Right ventricle myocardium inferior (tissue), 1 donor: Measurements from ENCODE around the gene IMMP2L. TPM values are rescaled to one million over a fixed set of nuclear protein-coding genes. Genes with fewer than 3 reads are reported as not detected.

Experiments
- ATAC-seq: fragments of 200-7000 bp; cut with Tn5 transposase; one replicate; pipeline ENCODE4 v1.9.1; 2020; ENCODE audit warnings: mild to moderate bottlenecking, moderate library complexity
- DNase-seq: peaks from one replicate; pipeline ENCODE4 v3.0.0; 2021; ENCODE audit errors: missing footprints
- intact Hi-C: fragments of 100-400 bp; cut with DNase I; formaldehyde crosslinking; loops from one replicate; pipeline ENCODE4 v1.11.0; 2022
- total RNA-seq: library from RNA; stranded (reverse); fragmentation: NEBNext Ultra II Directional; extraction: Animal tissue kit (Norgen Biotek cat#: 25700); gene quantifications from one replicate; pipeline ENCODE4 v1.2.1, GENCODE V29; 2021
- donor health status: DM: no; HTN: yes; CAD: no; lungs with severe emphysema.

Gene IMMP2L
- total RNA-seq, 1 donor from 2014 or later: 14.3 TPM

DNA sequence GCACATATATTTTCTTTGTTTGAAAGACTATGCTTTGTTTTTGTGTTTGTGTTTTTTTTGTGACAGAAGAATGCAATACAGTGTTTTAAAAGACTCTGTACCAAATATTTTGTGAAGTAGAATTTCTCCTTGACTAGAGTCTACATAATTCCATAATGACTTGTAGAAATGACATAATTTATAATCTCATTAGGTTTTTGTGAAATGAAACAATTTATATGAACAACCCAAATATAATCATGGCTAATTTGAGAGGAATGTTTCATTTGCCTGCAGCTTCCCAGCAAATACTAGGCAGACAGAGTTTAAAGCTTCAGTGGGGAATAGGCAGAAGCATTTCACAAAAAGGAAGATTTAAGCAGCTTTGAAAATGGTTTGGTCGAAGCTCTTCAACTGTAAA lies 686.9 kb downstream of the IMMP2L start:
- no peak for ATAC-seq

DNA sequence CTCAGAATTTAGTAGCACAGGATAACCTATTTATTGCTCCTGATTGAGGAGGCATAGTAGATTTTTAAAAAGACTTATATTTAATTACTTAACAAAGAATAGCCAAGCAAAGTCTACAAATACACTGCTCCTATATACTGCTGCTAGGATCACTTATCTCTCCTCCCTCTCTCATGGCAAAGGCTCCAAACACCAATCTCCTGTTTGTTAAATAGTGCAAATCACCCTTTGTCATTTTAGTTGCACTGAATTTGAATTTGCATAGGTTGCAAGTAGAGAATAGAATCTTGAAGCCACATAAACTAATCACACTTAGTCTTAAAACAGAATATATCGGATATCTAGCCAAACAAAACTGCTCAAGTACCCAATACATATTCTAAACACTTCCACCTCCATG lies 690.4 kb downstream of the IMMP2L start:
- no peak for ATAC-seq
- intact Hi-C loops: no loop called here
- DNase-seq: no peak

More for the DNA sequence above, 686.9 kb downstream of the IMMP2L start:
- no peak for DNase-seq
- intact Hi-C loops: no loop called here

DNA sequence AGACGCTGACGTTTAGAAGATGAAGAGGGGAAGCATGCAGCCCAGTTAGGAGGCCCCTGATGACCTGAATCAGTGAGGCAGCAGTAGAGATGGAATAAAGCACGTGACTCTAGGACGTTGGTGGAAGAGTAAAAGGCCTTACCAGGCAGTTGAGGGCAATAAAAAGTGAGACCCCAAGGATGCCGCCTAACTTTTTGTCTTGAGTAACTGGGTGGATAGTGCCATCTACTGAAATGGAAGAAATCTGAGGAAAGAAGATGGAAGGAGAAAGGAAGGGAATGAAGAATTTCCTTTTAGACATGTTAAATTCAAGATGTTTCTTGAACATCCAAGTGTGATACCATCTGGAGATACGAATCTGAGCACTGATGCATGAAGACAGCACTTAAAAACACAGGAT lies 691.4 kb downstream of the IMMP2L start:
- intact Hi-C loops: no loop called here
- DNase-seq (no peak), ATAC-seq (no peak)

GRCh38 chr7:110868458-110868857 lies 693.8 kb downstream of the IMMP2L start:
- DNase-seq (no peak), ATAC-seq (no peak)
- intact Hi-C loops: no loop called here

DNA sequence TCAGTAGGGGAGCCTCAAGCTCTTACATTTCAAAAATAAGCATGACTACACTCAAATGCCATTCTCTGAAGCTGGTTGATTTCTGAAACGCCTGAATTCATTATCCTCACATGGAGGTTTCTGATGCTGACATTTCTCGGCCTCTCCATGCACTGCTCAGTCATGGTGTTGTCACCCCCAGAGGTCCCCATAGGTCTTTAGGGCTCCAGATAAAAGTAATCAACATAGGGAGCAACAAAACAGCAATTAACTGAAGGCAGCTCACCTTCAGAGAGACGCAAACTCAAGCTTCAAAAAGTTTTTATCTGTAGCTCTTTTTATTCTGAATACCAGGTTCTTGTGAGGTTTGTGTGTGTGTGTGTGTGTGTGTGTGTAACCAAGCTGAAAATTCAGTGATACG lies 694.5 kb downstream of the IMMP2L start:
- intact Hi-C loops: no loop called here
- no peak for ATAC-seq
- DNase-seq: no peak

DNA sequence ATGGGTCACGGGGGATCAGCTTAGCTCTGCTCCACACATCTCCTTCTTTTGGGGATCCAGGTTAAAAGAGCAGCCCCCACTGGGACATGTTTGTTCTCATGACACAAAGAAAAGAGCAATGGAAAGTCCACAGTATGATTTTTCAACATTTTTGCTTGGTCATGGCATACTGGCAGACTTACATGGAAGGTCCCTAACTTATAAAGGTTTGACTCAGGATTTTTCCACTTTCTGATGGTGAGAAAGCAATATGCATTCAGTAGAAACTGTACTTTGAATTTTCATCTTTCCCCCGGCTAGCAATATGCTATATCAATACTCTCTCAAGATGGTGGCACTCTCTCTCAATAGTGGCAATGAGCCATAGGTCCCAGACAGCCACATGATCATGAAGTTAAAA lies 699.0 kb downstream of the IMMP2L start:
- DNase-seq: no peak
- no peak for ATAC-seq
- intact Hi-C loops: no loop called here

GRCh38 chr7:110861163-110861562 lies 701.1 kb downstream of the IMMP2L start:
- intact Hi-C loops: no loop called here
- DNase-seq (no peak), ATAC-seq (no peak)

- ATAC-seq (no peak), DNase-seq (no peak)
- intact Hi-C loops: no loop called here
Observed at GRCh38 chr7:110857106-110857505, 705.2 kb downstream of the IMMP2L start.

DNA sequence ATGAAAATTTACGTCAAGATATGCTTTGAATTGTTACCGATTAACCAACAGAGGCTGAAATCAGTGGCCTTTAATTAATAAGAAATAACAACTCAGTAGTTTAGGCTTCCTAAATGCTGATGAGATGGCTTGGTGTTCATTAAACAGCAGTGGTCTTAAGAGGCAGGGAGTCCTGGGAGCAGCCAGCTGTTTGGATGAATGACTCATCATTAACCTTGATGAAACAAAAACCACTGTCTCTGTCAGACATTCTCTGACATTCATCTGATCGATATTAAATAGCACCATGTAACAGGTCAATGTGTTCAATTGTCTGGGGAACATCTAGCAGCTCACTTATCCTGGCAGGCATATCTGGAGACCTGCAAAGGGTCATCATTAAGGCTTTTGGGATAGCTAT lies 705.6 kb downstream of the IMMP2L start:
- no peak for ATAC-seq
- no peak for DNase-seq
- intact Hi-C loops: no loop called here

- DNase-seq: no peak
- no peak for ATAC-seq
- intact Hi-C loops: no loop called here
Observed at GRCh38 chr7:110854651-110855050, 707.6 kb downstream of the IMMP2L start.

GRCh38 chr7:110854166-110854565 lies 708.1 kb downstream of the IMMP2L start:
- ATAC-seq (no peak), DNase-seq (no peak)
- intact Hi-C loops: no loop called here

GRCh38 chr7:110853263-110853662 lies 709.0 kb downstream of the IMMP2L start:
- intact Hi-C loops: no loop called here
- ATAC-seq: no peak
- DNase-seq: no peak

- intact Hi-C loops: no loop called here
- DNase-seq (no peak), ATAC-seq (no peak)
Observed at GRCh38 chr7:110852156-110852940, 709.9 kb downstream of the IMMP2L start.

DNA sequence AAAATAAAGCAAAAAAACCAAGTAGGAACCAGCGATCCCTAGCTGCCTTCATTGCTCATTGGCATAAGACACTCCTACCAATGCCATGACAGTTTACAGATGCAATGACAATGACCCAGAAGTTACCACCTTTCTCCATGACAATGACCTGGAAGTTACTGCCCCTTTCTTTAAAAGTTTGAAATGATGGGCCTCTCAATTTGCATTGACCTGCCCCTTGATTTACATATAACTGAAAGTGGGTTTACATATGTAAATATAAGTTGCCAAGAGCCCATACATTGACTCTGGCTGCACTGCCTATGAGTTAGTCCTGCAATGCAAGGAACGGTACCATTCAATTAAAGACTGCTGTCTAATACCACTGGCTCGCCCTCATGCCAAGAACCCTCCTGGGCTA lies 712.1 kb downstream of the IMMP2L start:
- ATAC-seq (no peak), DNase-seq (no peak)
- intact Hi-C loops: no loop called here

- intact Hi-C loops: no loop called here
- ATAC-seq: no peak
- no peak for DNase-seq
Observed at GRCh38 chr7:110842796-110843195, 719.5 kb downstream of the IMMP2L start.

DNA sequence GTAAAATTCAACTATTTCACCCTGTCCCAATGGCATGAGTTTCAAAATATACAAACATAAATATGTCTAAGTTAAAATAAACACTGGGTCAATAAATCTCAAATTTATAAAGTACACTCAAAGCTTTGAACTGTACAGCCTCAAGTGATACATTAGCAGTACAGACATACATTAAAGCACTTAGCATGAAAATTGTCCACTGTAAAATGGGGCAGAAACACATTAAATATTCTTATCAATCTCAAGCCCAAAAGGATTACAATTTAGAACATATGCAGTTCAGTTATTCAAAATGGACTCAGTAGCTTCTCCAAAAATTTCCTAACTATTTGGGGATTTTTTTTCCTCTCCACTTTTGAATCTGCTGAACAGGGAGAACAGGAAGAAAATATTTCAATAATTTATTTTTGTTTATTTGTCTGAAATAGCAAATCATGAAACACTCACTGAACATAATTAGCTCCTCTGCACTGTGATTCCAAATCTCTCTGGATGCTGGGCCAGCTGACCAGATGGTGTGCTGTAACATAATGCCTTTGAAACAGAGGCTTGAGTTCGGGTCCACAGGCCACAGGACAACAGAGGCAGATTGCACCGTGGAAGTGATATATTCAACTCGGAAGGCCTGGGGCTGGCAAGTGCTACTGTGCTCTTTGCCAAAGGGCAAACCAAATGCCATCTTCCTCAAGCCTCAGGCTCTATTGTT lies 720.3 kb downstream of the IMMP2L start:
- intact Hi-C loops: no loop called here
- DNase-seq (no peak), ATAC-seq (no peak)

GRCh38 chr7:110839866-110840265 lies 722.4 kb downstream of the IMMP2L start:
- intact Hi-C loops: no loop called here
- no peak for ATAC-seq
- no peak for DNase-seq

GRCh38 chr7:110835849-110836248 lies 726.4 kb downstream of the IMMP2L start:
- DNase-seq (no peak), ATAC-seq (no peak)
- intact Hi-C loops: no loop called here

- no peak for DNase-seq
- intact Hi-C loops: no loop called here
- ATAC-seq: no peak
Observed at GRCh38 chr7:110835218-110835617, 727.1 kb downstream of the IMMP2L start.

GRCh38 chr7:110831419-110831818 lies 730.9 kb downstream of the IMMP2L start:
- ATAC-seq (no peak), DNase-seq (no peak)
- intact Hi-C loops: no loop called here
